ENCODE data around the gene LRATD1. TPM values are rescaled to one million over a fixed set of nuclear protein-coding genes. Genes with fewer than 3 reads are reported as not detected.

The LRATD1 gene
- 1 to 10 TPM in 4 of 6 experiments, under 1 TPM in 2; 0.79 to 3.8 (median 2.1) TPM for total RNA-seq
- long read RNA-seq = 0 reads

GRCh38 chr2:14632133-14632936 is at the start of gene LRATD1:
Gene LRATD1 (plus strand): TSS chr2:14632717. CDS start chr2:14633980, 1,263 bp downstream.
- TF ChIP-seq POLR2A (IDR thresholded peaks at IDR 0.05) (peak; percentile 65), CTCF (IDR thresholded peaks at IDR 0.05) (no peak)
- peak within 1 kb of the TSS in 1 of 3 donors; percentile 4 for H3K27ac ChIP-seq
- peak; percentile 83 to 93 (median 84) for ATAC-seq
- H3K4me1 ChIP-seq = peaks cover 0 to 24% (median 3%) of the 10 kb centered on the region in 4 donors
- peaks cover 0 to 12% of the 10 kb centered on the region in 2 donors for H3K27me3 ChIP-seq
- no peaks in the 10 kb centered on the region for H3K9me3 ChIP-seq
- peak; percentile 84 to 93 (median 92) for DNase-seq
- no peaks in the 10 kb centered on the region for H3K36me3 ChIP-seq
- peak within 1 kb of the TSS; percentile 37 to 57 (median 46) for H3K4me3 ChIP-seq
- intact Hi-C loops (cut with DNase I) = no loop called here
- WGBS (ENCODE audit: insufficient coverage, low coverage, low lambda C conversion rate, missing lambda C conversion rate) = 5% methylated on average over 4 of the region's 81 CpGs

- intact Hi-C loops (cut with DNase I) = no loop called here
- no peaks in the 10 kb centered on the region for H3K4me1 ChIP-seq
- no peak for ATAC-seq
- TF ChIP-seq CTCF (IDR thresholded peaks at IDR 0.05) (no peak), POLR2A (IDR thresholded peaks at IDR 0.05) (no peak)
- no peaks in the 10 kb centered on the region for H3K9me3 ChIP-seq
- DNase-seq = no peak
- no peak overlapping the region for H3K4me3 ChIP-seq
- H3K27ac ChIP-seq = no peak overlapping the region
- 96% methylated on average over 2 of the region's 2 CpGs for WGBS (ENCODE audit: insufficient coverage, low coverage, low lambda C conversion rate, missing lambda C conversion rate)
- no peaks in the 10 kb centered on the region for H3K27me3 ChIP-seq
- H3K36me3 ChIP-seq = no peaks in the 10 kb centered on the region
Observed at GRCh38 chr2:14583059-14583458, 49.5 kb upstream of the LRATD1 start.

GRCh38 chr2:14583802-14584201 is 48.7 kb upstream of the LRATD1 start:
- no peak for TF ChIP-seq CTCF (IDR thresholded peaks at IDR 0.05)
- TF ChIP-seq POLR2A (IDR thresholded peaks at IDR 0.05) = no peak
- Histone ChIP-seq H3K4me3 (no peak overlapping the region), H3K27me3 (no peaks in the 10 kb centered on the region), H3K9me3 (no peaks in the 10 kb centered on the region), H3K4me1 (no peaks in the 10 kb centered on the region), H3K27ac (no peak overlapping the region), H3K36me3 (no peaks in the 10 kb centered on the region)
- ATAC-seq (peak in 1 of 4 donors; percentile 12), DNase-seq (no peak)
- WGBS (ENCODE audit: insufficient coverage, low coverage, low lambda C conversion rate, missing lambda C conversion rate) = 33% methylated on average over 4 of the region's 4 CpGs
- intact Hi-C loops (cut with DNase I) = no loop called here

- no peak for ATAC-seq
- 70% methylated on average over 4 of the region's 4 CpGs for WGBS (ENCODE audit: insufficient coverage, low coverage, low lambda C conversion rate, missing lambda C conversion rate)
- Histone ChIP-seq H3K36me3 (no peaks in the 10 kb centered on the region), H3K4me1 (no peaks in the 10 kb centered on the region), H3K9me3 (no peaks in the 10 kb centered on the region), H3K27ac (no peak overlapping the region), H3K4me3 (no peak overlapping the region), H3K27me3 (no peaks in the 10 kb centered on the region)
- intact Hi-C loops (cut with DNase I) = no loop called here
- DNase-seq = no peak
- TF ChIP-seq CTCF (IDR thresholded peaks at IDR 0.05) = no peak
- TF ChIP-seq POLR2A (IDR thresholded peaks at IDR 0.05) = no peak
Observed at GRCh38 chr2:14587119-14587518, 45.4 kb upstream of the LRATD1 start.
